Activated naive CD4-positive, alpha-beta T cell treated with anti-CD3 and anti-CD28 coated beads, Interleukin-2, amount 50 U/mL, for 24 hours (primary cell): ENCODE data around the gene GLS.
A peak's percentile ranks its signal among the peaks of the same experiment; 100 is the strongest.

Experiments used
- H3K27ac Mint-ChIP-seq: one replicate; pipeline ENCODE4 v1.8.0; 2021; ENCODE audit warnings: mild to moderate bottlenecking, mixed read lengths
- H3K27me3 Mint-ChIP-seq: one replicate; pipeline ENCODE4 v1.8.0; 2021; ENCODE audit warnings: mixed read lengths
- H3K36me3 Mint-ChIP-seq: one replicate; pipeline ENCODE4 v1.8.0; 2021; ENCODE audit warnings: mixed read lengths
- H3K4me1 Mint-ChIP-seq: one replicate; pipeline ENCODE4 v1.8.0; 2021; ENCODE audit warnings: mixed read lengths
- H3K4me3 Mint-ChIP-seq: one replicate; pipeline ENCODE4 v1.8.0; 2021; ENCODE audit warnings: mild to moderate bottlenecking, mixed read lengths
- H3K9me3 Mint-ChIP-seq: one replicate; pipeline ENCODE4 v1.8.0; 2021; ENCODE audit warnings: mixed read lengths

GLS gene

DNA sequence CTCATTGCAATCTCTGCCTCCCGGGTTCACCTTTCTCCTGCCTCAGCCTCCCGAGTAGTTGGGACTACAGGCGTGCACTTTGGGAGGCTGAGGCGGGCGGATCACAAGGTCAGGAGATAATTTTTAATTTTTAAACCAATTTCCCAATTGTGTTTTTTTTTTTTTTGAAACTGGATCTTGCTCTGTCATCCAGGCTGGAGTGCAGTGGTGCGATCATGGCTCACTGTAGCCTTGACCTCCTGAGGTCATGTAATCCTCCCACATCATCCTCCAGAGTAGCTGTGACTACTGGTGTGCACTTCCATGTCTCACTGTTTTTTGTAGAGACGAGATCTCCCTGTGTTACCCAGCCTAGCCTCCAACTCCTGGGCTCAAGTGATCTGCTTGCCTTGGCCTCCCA lies 49.3 kb downstream of the GLS start:
- H3K36me3 Mint-ChIP-seq, result peaks cover 19% of the 10 kb centered on the region
- H3K4me3 Mint-ChIP-seq, result no peak overlapping the region
- no peaks in the 10 kb centered on the region for H3K9me3 Mint-ChIP-seq
- H3K27me3 Mint-ChIP-seq, result no peaks in the 10 kb centered on the region
- peaks cover 22% of the 10 kb centered on the region for H3K4me1 Mint-ChIP-seq
- H3K27ac Mint-ChIP-seq, result no peak overlapping the region

GRCh38 chr2:190930411-190930810 lies 49.8 kb downstream of the GLS start:
- Mint-ChIP-seq H3K27me3 (no peaks in the 10 kb centered on the region), H3K4me3 (no peak overlapping the region), H3K9me3 (no peaks in the 10 kb centered on the region), H3K4me1 (peaks cover 26% of the 10 kb centered on the region), H3K36me3 (peaks cover 17% of the 10 kb centered on the region), H3K27ac (peak overlapping the region; percentile 62)

DNA sequence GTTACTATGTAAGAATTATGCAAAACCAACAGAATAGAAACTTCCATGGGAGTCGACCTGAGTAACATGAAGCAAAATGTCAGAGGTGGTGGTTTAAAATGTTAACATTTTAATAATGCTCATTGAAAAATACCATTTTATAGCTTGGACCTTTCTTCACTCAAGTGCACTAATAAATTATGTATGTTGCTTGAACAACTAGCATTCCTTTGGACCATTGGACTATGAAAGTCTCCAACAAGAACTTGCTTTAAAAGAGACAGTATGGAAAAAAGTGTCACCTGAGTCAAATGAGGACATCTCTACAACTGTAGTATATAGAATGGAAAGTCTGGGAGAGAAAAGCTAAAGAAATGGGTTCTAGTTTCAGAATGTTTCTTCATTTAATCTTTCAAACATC lies 51.9 kb downstream of the GLS start:
- Mint-ChIP-seq H3K27me3 (no peaks in the 10 kb centered on the region), H3K4me3 (no peak overlapping the region), H3K9me3 (no peaks in the 10 kb centered on the region), H3K36me3 (peaks cover 14% of the 10 kb centered on the region), H3K4me1 (peaks cover 31% of the 10 kb centered on the region), H3K27ac (no peak overlapping the region)

GRCh38 chr2:190933361-190933760 lies 52.7 kb downstream of the GLS start:
- no peaks in the 10 kb centered on the region for H3K9me3 Mint-ChIP-seq
- H3K27me3 Mint-ChIP-seq, result no peaks in the 10 kb centered on the region
- peaks cover 14% of the 10 kb centered on the region for H3K36me3 Mint-ChIP-seq
- H3K4me1 Mint-ChIP-seq, result peaks cover 31% of the 10 kb centered on the region
- H3K27ac Mint-ChIP-seq, result no peak overlapping the region
- H3K4me3 Mint-ChIP-seq, result no peak overlapping the region

DNA sequence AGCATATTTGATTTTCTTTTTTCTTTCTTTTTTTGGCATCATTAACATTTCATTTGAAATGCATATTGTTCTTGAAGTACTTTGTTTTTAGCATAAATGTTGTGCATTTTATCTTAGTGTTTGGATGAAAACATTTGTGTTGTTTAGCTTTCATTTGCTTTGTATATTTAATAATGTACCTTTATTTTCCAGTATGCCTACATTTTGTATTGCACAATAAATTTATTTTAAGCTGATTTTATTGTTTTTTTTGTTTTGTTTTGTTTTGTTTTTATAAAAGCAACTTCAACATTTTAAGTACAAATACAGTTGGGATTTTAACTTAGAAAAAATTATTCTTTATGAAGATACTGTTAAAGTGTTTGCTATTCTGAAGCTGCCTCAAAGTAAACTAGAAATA lies 54.4 kb downstream of the GLS start:
- peaks cover 11% of the 10 kb centered on the region for H3K36me3 Mint-ChIP-seq
- no peaks in the 10 kb centered on the region for H3K9me3 Mint-ChIP-seq
- H3K4me3 Mint-ChIP-seq, result no peak overlapping the region
- H3K4me1 Mint-ChIP-seq, result peaks cover 35% of the 10 kb centered on the region
- H3K27me3 Mint-ChIP-seq, result no peaks in the 10 kb centered on the region
- H3K27ac Mint-ChIP-seq, result no peak overlapping the region

- no peak overlapping the region for H3K4me3 Mint-ChIP-seq
- H3K9me3 Mint-ChIP-seq, result no peaks in the 10 kb centered on the region
- peaks cover 4% of the 10 kb centered on the region for H3K36me3 Mint-ChIP-seq
- no peaks in the 10 kb centered on the region for H3K27me3 Mint-ChIP-seq
- peak overlapping the region; percentile 83 for H3K27ac Mint-ChIP-seq
- H3K4me1 Mint-ChIP-seq, result peaks cover 23% of the 10 kb centered on the region
Observed at GRCh38 chr2:190938771-190939335, 58.2 kb downstream of the GLS start.

DNA sequence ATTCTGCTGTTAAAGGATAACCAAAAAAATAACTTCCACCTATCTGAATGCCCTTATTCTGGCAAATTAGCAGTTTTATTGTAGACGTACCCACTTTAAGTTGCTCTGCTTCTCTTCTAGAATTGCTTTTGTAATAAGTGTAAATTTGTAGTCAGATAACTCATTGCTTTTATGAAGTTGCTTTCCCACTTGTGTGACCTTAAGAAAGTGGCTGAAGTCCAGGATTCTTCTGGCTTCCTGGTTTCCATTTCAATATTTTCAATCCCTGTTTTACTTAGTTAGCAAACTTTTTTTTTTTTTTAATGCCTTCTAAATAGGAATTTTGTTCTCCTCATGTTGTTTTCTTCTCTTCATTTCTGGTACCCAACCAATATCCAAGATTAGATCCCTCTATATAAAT lies 59.8 kb downstream of the GLS start:
- no peaks in the 10 kb centered on the region for H3K9me3 Mint-ChIP-seq
- H3K36me3 Mint-ChIP-seq, result peaks cover 3% of the 10 kb centered on the region
- H3K4me3 Mint-ChIP-seq, result no peak overlapping the region
- no peaks in the 10 kb centered on the region for H3K27me3 Mint-ChIP-seq
- peaks cover 25% of the 10 kb centered on the region for H3K4me1 Mint-ChIP-seq
- H3K27ac Mint-ChIP-seq, result no peak overlapping the region

- Mint-ChIP-seq H3K27ac (no peak overlapping the region), H3K9me3 (no peaks in the 10 kb centered on the region), H3K4me1 (peaks cover 19% of the 10 kb centered on the region)
Observed at GRCh38 chr2:190941571-190941970, 61.0 kb downstream of the GLS start.

GRCh38 chr2:190942697-190943096 lies 62.1 kb downstream of the GLS start:
- Mint-ChIP-seq H3K36me3 (peaks cover 3% of the 10 kb centered on the region), H3K27me3 (no peaks in the 10 kb centered on the region), H3K9me3 (no peaks in the 10 kb centered on the region), H3K4me3 (no peak overlapping the region), H3K27ac (no peak overlapping the region), H3K4me1 (peaks cover 15% of the 10 kb centered on the region)

More at GRCh38 chr2:190941571-190941970, 61.0 kb downstream of the GLS start:
- no peak overlapping the region for H3K4me3 Mint-ChIP-seq
- no peaks in the 10 kb centered on the region for H3K27me3 Mint-ChIP-seq
- peaks cover 3% of the 10 kb centered on the region for H3K36me3 Mint-ChIP-seq

DNA sequence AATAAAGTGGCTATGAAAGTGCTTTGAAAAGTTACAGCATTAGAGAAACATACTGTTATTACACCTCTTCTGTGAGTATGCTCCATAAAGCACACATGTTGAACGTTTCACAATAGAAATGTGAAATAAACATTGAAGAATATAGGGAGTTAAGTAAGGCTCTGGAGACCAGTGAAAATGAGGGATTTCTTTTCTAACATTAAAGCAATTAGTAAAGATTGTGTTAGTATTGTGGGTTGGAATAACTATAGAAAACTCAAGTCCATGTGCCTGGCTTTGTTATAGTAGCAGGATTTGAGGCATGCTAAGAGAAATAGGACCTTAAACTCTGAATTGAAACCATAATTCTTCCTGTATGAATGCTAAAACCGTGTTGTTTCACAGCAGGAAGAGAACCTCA lies 63.1 kb downstream of the GLS start:
- peaks cover 3% of the 10 kb centered on the region for H3K36me3 Mint-ChIP-seq
- H3K4me3 Mint-ChIP-seq, result no peak overlapping the region
- H3K4me1 Mint-ChIP-seq, result peaks cover 15% of the 10 kb centered on the region

GRCh38 chr2:190947141-190947540 lies 66.5 kb downstream of the GLS start:
- H3K4me3 Mint-ChIP-seq, result no peak overlapping the region
- peak overlapping the region; percentile 71 for H3K27ac Mint-ChIP-seq
- H3K9me3 Mint-ChIP-seq, result no peaks in the 10 kb centered on the region
- peaks cover 2% of the 10 kb centered on the region for H3K36me3 Mint-ChIP-seq
- H3K4me1 Mint-ChIP-seq, result peaks cover 9% of the 10 kb centered on the region
- no peaks in the 10 kb centered on the region for H3K27me3 Mint-ChIP-seq

More for the DNA sequence above, 63.1 kb downstream of the GLS start:
- Mint-ChIP-seq H3K27ac (peak overlapping the region; percentile 52), H3K27me3 (no peaks in the 10 kb centered on the region), H3K9me3 (no peaks in the 10 kb centered on the region)

DNA sequence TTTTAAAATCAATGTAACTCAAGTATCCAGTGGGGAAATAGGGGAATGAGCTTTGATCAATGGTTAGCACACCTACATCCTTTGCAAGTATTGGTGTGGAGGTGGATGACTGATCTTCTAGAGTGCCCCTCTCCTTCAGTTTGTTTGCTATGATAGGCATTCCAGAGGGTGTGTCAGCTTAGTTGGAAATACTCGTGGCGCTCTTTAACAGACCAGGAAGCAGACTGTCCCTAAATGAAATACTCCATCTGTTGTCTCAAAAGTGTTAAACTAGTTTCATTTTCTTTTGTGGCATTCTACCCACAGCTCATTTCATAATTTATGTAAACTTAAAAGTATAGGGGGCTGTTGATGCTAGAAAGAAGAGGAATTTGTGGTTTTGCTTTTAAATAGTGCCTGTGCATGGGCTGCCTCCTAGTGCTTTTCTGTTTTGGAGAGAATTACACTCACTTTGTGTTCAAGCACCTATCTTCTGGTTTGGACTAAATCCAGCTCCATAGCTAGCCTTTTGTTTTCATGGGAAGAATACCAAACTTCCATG lies 67.2 kb downstream of the GLS start:
- H3K27ac Mint-ChIP-seq, result peak overlapping the region; percentile 96

GRCh38 chr2:190948671-190949070 lies 68.0 kb downstream of the GLS start:
- H3K27ac Mint-ChIP-seq, result no peak overlapping the region
- H3K9me3 Mint-ChIP-seq, result no peaks in the 10 kb centered on the region
- H3K4me1 Mint-ChIP-seq, result peaks cover 9% of the 10 kb centered on the region
- peaks cover 2% of the 10 kb centered on the region for H3K36me3 Mint-ChIP-seq
- H3K4me3 Mint-ChIP-seq, result no peak overlapping the region
- H3K27me3 Mint-ChIP-seq, result no peaks in the 10 kb centered on the region

More for the DNA sequence above, 67.2 kb downstream of the GLS start:
- Mint-ChIP-seq H3K9me3 (no peaks in the 10 kb centered on the region), H3K27me3 (no peaks in the 10 kb centered on the region), H3K4me1 (peaks cover 9% of the 10 kb centered on the region), H3K36me3 (peaks cover 2% of the 10 kb centered on the region), H3K4me3 (peak overlapping the region; percentile 60)

GRCh38 chr2:190950566-190950991 lies 70.0 kb downstream of the GLS start:
- H3K36me3 Mint-ChIP-seq, result no peaks in the 10 kb centered on the region
- no peak overlapping the region for H3K4me3 Mint-ChIP-seq
- H3K27ac Mint-ChIP-seq, result no peak overlapping the region
- no peaks in the 10 kb centered on the region for H3K27me3 Mint-ChIP-seq
- H3K4me1 Mint-ChIP-seq, result no peaks in the 10 kb centered on the region
- no peaks in the 10 kb centered on the region for H3K9me3 Mint-ChIP-seq

GRCh38 chr2:190953257-190953656 lies 72.6 kb downstream of the GLS start:
- Mint-ChIP-seq H3K4me3 (no peak overlapping the region), H3K9me3 (no peaks in the 10 kb centered on the region), H3K27ac (no peak overlapping the region), H3K36me3 (peaks cover 10% of the 10 kb centered on the region), H3K27me3 (no peaks in the 10 kb centered on the region), H3K4me1 (peaks cover 10% of the 10 kb centered on the region)

- Mint-ChIP-seq H3K4me1 (peaks cover 42% of the 10 kb centered on the region), H3K27me3 (no peaks in the 10 kb centered on the region), H3K9me3 (no peaks in the 10 kb centered on the region), H3K36me3 (peaks cover 33% of the 10 kb centered on the region), H3K27ac (peak overlapping the region; percentile 84), H3K4me3 (no peak overlapping the region)
Observed at GRCh38 chr2:190959911-190960788, 79.5 kb downstream of the GLS start.
